ENCODE results near the gene NPAS3. TPM values are rescaled to one million over a fixed set of nuclear protein-coding genes. Genes with fewer than 3 reads are reported as not detected.

The NPAS3 gene
- total RNA-seq, 4 donors from 2014 or later: 0.19 to 2.1 (median 1.7) TPM; not detected in 1

- TF ChIP-seq CTCF (IDR thresholded peaks at IDR 0.05) (no peak), POLR2A (IDR thresholded peaks at IDR 0.05) (no peak)
- no peaks in the 10 kb centered on the region for H3K27me3 ChIP-seq
- no peaks in the 10 kb centered on the region for H3K4me1 ChIP-seq
- no peaks in the 10 kb centered on the region for H3K36me3 ChIP-seq
- no peak for DNase-seq
- no peaks in the 10 kb centered on the region for H3K9me3 ChIP-seq
- H3K4me3 ChIP-seq: no peak overlapping the region
- H3K27ac ChIP-seq: no peak overlapping the region
Observed at GRCh38 chr14:33056213-33056612, 117.5 kb downstream of the NPAS3 start.

DNA sequence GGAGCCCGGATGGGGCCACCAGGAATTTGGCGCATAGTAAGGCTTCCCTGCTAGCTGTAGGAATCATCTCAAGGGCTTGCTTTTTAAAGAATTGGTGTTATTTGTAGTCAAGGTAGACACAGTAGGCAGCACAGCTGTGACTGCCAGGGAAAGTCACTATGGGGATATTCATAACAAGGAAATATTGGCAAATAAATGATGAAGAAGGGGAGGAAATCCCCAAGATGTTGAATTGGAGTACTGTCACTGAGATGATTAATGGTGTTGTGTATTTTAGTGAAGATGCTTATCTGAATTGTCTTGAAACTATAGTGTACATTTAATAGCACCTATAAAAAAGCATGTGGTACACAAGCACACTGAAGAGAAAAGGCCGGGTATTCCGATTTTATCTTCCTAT, 118.9 kb downstream of the NPAS3 start:
- no peaks in the 10 kb centered on the region for H3K27me3 ChIP-seq
- no peaks in the 10 kb centered on the region for H3K4me1 ChIP-seq
- no peaks in the 10 kb centered on the region for H3K9me3 ChIP-seq
- no peak overlapping the region for H3K4me3 ChIP-seq
- TF ChIP-seq CTCF (IDR thresholded peaks at IDR 0.05): no peak
- TF ChIP-seq POLR2A (IDR thresholded peaks at IDR 0.05): no peak
- no peak for DNase-seq
- H3K27ac ChIP-seq: no peak overlapping the region
- no peaks in the 10 kb centered on the region for H3K36me3 ChIP-seq

GRCh38 chr14:33061667-33062325, 123.1 kb downstream of the NPAS3 start:
- H3K4me3 ChIP-seq: no peak overlapping the region
- H3K36me3 ChIP-seq: no peaks in the 10 kb centered on the region
- no peaks in the 10 kb centered on the region for H3K27me3 ChIP-seq
- H3K27ac ChIP-seq: no peak overlapping the region
- no peak for DNase-seq
- TF ChIP-seq CTCF (IDR thresholded peaks at IDR 0.05) (no peak), POLR2A (IDR thresholded peaks at IDR 0.05) (no peak)
- no peaks in the 10 kb centered on the region for H3K9me3 ChIP-seq
- no peaks in the 10 kb centered on the region for H3K4me1 ChIP-seq

GRCh38 chr14:33062476-33062875, 123.8 kb downstream of the NPAS3 start:
- TF ChIP-seq POLR2A (IDR thresholded peaks at IDR 0.05): no peak
- TF ChIP-seq CTCF (IDR thresholded peaks at IDR 0.05): no peak

GRCh38 chr14:33062881-33063280, 124.2 kb downstream of the NPAS3 start:
- no peak for DNase-seq
- Histone ChIP-seq H3K4me3 (no peak overlapping the region), H3K4me1 (no peaks in the 10 kb centered on the region), H3K27ac (no peak overlapping the region), H3K9me3 (no peaks in the 10 kb centered on the region), H3K36me3 (no peaks in the 10 kb centered on the region), H3K27me3 (no peaks in the 10 kb centered on the region)
- TF ChIP-seq POLR2A (IDR thresholded peaks at IDR 0.05) (no peak), CTCF (IDR thresholded peaks at IDR 0.05) (no peak)

More at GRCh38 chr14:33062476-33062875, 123.8 kb downstream of the NPAS3 start:
- Histone ChIP-seq H3K9me3 (no peaks in the 10 kb centered on the region), H3K4me3 (no peak overlapping the region), H3K4me1 (no peaks in the 10 kb centered on the region), H3K27me3 (no peaks in the 10 kb centered on the region), H3K36me3 (no peaks in the 10 kb centered on the region), H3K27ac (no peak overlapping the region)
- DNase-seq: no peak

- no peaks in the 10 kb centered on the region for H3K4me1 ChIP-seq
- TF ChIP-seq POLR2A (IDR thresholded peaks at IDR 0.05) (no peak), CTCF (IDR thresholded peaks at IDR 0.05) (no peak)
- no peak overlapping the region for H3K4me3 ChIP-seq
- H3K36me3 ChIP-seq: no peaks in the 10 kb centered on the region
- H3K9me3 ChIP-seq: no peaks in the 10 kb centered on the region
- H3K27me3 ChIP-seq: no peaks in the 10 kb centered on the region
- no peak for DNase-seq
- no peak overlapping the region for H3K27ac ChIP-seq
Observed at GRCh38 chr14:33063521-33063920, 124.8 kb downstream of the NPAS3 start.
